HuH-7.5 (cell line): ENCODE data around the gene ACAA1.
"Not testable (repeated sequence)": the region's sequence is repeated elsewhere in the genome, so short reads cannot be mapped to it uniquely, and the experiment has no call there.

ENCODE experiments used
- DNase-seq: peaks from one replicate; pipeline ENCODE4 v3.0.0; 2011; ENCODE audit warnings: low spot score

Gene ACAA1

DNA sequence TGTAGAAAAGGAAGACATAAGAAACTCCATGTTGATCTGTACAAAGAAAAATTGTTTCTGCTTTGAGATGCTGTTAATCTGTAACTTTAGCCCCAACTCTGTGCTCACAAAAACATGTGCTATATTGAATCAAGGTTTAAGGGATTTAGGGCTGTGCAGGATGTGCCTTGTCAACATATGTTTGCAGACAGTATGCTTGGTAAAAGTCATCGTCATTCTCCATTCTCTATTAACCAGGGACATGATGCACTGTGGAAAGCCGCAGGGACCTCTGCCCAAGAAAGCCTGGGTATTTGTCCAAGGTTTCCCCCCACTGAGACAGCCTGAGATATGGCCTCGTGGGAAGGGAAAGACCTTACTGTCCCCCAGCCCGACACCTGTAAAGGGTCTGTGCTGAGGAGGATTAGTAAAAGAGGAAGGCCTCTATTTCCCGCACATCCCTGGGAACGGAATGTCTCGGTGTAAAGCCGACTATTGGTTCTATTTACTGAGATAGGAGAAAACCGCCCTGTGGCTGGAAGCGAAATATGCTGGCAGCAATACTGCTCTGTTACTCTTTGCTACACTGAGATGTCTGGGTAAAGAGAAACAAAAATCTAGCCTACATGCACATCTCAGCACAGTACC, 2.3 kb downstream of the ACAA1 start:
- not testable (repeated sequence) for DNase-seq

- no peak for DNase-seq
Measured at GRCh38 chr3:38133557-38134405, 3.1 kb downstream of the ACAA1 start.

DNA sequence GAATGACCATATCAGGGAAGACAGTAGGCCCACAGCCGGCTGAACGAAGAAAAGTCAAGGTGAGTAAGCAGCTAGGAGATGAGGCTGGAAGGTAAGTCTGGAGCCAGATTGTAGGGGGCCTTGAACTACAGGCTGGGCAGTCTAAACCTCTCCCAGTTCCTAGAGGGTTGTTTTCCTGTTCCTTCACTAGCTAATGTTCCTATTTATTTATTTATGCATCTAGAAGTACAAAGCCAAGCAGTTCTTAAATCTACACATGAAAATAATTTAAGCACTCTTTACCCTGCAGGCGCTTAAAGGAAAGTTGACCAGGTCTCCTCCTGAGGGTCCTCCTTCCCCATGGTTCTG, 3.7 kb downstream of the ACAA1 start:
- no peak for DNase-seq

DNA sequence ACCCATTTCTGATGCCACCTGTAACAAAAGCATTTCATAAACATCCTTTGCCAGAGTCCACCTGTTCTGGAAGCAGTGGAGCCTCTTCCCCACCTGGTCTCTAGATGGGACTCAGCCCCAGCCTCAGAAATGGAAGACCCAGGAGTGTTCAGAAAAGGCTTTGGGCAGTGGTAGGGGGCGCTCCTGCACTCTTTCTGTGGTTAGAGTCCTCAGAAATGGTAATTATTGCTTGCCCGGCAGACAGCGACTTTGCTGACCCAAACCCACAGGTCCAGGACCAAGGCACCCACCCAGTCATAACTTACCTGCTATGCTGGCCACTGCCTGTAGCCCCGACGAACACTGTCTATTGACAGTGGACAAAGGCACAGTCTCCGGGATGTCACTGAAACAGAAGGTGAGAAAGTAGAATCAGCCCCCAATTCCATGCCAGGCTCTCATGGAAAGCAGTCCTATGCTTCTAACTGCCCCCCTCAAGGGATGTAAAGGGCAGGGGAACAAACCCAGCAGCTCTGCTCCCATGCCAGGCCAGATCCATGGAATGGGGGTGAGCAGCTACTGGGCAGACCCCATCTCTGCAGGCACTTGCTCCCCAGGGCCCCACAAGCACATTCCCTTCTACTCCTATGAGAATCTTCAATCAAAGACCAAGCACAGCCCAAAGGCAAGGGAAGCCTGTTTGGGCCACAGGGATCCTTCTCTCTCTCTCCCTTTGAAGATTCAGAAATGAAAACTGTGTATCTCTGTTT, 5.1 kb downstream of the ACAA1 start:
- no peak for DNase-seq

DNA sequence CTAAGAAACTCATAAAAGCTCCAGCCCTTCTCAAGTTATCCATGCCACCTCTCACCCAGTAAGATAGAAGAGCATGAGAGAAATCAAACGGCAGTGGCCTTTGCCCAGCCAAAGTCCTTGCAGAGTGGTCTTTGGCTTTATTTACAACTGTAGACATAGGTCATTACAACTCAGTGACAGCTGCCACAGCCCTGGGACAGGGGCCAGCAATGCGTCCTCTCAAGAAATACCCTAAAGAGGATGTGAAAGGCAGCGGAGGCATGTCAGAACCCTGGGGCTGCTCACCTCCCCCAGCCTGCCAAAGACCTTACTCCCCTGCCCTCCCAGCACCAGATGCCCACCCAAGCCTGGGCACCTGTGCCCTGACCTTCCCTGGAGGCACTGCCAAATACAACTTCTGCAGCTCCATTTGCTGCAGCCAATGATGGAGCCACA, 6.3 kb downstream of the ACAA1 start:
- DNase-seq: no peak

DNA sequence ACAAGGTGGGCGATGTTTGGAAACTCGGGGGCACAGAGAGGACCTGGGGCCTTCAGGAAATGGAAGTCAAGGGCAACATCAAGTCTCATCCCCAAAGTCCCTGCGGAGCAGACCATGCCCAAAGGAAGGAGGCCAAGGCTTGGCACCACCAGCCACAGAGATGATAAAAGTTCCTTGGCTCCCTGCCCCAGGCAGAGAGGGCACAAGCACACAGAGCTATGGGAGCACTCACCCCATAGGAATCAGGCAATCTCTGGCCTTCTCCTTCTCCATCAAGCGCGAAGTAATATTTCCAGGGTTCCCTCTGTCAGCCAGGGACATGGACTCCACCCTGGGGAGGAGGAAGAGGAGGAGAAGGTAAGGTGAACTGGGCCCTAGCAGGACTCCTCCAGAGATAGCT, 7.9 kb downstream of the ACAA1 start:
- DNase-seq: no peak

- DNase-seq: no peak
Measured at GRCh38 chr3:38128303-38128655, 8.6 kb downstream of the ACAA1 start.

DNA sequence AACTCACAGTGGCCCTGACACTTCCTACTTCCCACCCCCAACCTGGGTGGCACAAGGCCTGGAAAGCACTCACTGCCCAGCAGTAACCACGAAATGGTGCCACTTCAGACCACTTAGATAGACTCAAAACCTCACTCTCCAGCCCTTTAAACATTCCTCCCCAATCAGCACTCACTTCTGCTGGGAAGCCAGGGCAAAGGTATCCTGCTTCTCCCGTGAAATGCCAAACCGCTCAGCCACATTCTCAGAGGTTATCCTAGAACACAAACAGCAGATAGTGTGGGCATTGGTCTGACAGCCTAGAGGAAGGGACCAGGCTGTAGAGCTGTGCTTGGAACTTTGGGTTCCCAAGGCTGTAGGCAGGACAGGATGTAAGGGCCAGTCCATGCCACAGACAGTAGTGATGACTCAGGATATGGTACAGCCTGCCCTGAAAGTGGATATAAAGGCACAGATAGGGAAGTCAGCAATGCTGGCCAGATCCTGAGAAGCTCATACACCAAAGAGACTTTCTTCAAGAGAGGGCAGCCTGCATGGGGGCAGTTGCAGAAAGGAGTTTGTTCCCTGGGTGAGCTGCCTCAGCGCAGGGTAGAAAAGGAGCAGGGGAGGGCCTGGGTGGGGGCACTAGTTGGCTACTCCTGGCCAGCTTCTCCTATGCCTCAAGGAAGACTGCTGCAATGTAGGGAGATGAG, 9.2 kb downstream of the ACAA1 start:
- DNase-seq: no peak

GRCh38 chr3:38126121-38126892, 10.6 kb downstream of the ACAA1 start:
- DNase-seq: no peak

- DNase-seq: no peak
Measured at GRCh38 chr3:38125305-38126120, 11.4 kb downstream of the ACAA1 start.

- no peak for DNase-seq
Measured at GRCh38 chr3:38124324-38125122, 12.4 kb downstream of the ACAA1 start.

- DNase-seq: no peak
Measured at GRCh38 chr3:38122712-38123290, 14.1 kb downstream of the ACAA1 start.

GRCh38 chr3:38121832-38122461, 15.0 kb downstream of the ACAA1 start:
- DNase-seq: no peak

DNA sequence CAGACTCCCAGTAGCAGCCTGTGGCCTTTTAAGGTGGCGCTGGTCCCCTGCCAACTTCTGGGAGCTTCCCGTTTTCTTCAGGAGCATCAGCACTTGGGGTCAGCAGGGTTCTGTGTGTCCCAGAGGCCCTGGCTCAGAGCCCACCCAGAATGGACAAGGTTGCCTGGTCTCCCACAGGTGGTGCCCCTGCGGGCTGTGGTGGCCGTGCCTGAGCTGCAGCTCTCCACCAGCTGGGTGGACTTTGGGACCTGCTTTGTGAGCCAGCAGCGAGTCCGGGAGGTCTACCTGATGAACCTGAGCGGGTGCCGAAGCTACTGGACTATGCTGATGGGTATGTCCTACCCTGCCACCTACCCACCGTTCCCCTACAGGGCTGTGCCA, 15.5 kb downstream of the ACAA1 start:
- no peak for DNase-seq

DNA sequence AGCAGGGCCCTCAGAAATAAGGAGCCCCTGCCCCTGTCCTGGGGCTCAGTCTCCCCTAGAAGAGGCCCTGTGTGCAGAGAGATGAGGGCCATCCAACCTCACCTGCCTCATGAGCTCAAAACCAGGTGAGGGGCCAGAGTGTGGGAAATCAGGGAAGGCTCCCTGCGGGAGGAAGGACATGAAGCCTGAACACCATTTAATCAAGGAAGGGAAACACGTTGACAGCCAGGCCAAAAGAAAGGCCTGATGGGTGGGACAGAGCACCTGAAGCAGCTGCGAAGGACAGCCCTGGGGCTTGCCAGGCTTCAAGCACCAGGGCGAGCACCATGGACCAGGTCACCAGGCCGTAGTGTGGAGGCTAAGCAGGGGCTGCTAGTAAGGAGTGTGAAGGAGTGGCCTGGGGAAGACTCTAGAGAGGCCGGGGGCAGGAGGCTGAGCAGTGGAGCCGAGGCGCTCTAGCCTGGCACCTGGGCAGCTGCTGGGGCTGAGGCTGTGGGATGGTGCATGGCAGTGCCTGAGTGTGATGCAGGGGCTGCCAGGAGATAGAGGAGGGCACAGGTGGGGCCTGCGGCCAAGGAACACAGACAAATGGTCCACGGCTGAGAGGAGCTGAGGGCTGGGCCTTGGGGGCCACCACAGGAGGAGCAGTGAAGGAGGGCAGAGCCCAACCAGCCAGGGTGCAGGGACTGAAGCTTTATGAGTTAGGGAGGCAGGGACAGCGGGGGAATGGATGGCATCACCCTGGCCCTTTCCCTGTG, 16.1 kb downstream of the ACAA1 start:
- no peak for DNase-seq

DNA sequence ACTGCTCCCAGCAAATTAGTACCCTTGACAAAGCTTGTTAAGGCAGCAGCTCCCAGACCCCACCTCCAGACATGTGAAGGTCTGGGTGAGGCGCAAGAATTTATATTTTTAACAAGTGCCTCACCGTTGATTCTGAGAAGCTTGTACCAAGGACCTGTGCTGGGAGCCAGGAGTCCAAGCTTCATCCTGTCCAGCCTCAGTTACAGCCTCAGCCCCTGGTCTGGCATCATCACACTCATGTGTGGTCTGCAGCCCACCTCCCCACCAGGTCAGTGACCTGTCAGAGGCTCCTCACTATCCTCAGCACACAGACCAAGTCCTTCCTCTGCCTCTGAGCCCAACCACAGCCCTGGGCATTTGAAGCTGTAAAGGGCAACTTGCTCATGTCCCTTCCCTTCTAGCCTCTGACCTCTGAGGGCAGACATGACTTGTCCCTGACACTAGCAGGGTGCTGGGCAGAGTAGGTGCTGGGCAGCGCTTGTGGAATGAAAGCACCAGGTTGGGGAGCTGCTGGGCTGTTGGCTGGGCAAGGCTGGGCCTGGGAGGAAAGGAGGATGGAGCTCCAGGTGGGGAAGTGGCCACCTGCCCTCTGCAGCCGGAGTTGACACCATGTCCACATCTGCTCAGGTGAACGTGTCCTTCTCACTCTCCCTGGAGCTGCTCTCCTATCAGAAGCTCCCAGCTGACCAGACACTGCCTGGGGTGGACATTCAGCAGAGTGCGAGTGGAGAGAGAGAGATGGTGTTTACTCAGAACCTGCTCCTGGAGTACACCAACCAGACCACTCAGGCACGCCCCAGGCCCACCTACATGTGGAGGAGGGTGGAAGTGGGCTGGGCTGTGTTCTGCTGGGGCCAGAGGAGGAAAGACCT, 16.9 kb downstream of the ACAA1 start:
- no peak for DNase-seq

DNA sequence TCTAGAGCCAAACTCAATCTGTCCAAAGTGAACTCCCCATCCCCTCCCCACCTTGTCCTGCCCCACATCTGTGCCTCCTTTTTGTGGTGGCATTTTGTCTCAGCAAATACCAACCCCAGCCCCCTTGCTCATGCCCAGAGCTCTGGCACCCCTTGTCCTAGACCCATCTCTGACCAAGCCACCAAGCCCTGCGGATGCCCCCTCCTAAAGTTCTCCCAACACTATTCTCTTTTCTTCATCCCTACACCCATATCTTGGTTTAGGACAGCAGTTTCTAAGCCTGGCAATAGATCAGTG, 17.7 kb downstream of the ACAA1 start:
- no peak for DNase-seq
